Middle frontal gyrus (tissue), 1 donor: ENCODE data around the gene PASK.
A peak's percentile ranks its signal among the peaks of the same experiment; 100 is the strongest.

ENCODE experiments used
- DNase-seq: peaks from one replicate; pipeline ENCODE4 v3.0.0-alpha.2; 2015; ENCODE audit warnings: low spot score; ENCODE audit errors: extremely low spot score

Gene PASK

GRCh38 chr2:241180495-241180894 is 31.2 kb upstream of the PASK start:
- DNase-seq = no peak

- peak; percentile 46 for DNase-seq
Measured at GRCh38 chr2:241179899-241180298, 30.6 kb upstream of the PASK start.

- no peak for DNase-seq
Measured at GRCh38 chr2:241178961-241179360, 29.7 kb upstream of the PASK start.

- no peak for DNase-seq
Measured at GRCh38 chr2:241177526-241178334, 28.5 kb upstream of the PASK start.

GRCh38 chr2:241173557-241173956 is 24.3 kb upstream of the PASK start:
- DNase-seq = no peak

GRCh38 chr2:241168366-241168765 is 19.1 kb upstream of the PASK start:
- DNase-seq = no peak

GRCh38 chr2:241163601-241164118 is 14.4 kb upstream of the PASK start:
- DNase-seq = no peak

- peak; percentile 38 for DNase-seq
Measured at GRCh38 chr2:241161646-241162281, 12.5 kb upstream of the PASK start.

GRCh38 chr2:241160318-241160717 is 11.0 kb upstream of the PASK start:
- no peak for DNase-seq

GRCh38 chr2:241159116-241159515 is 9.8 kb upstream of the PASK start:
- DNase-seq = no peak

GRCh38 chr2:241158546-241158900 is 9.3 kb upstream of the PASK start:
- no peak for DNase-seq

- DNase-seq = no peak
Measured at GRCh38 chr2:241157841-241158545, 8.7 kb upstream of the PASK start.

GRCh38 chr2:241156971-241157441 is 7.7 kb upstream of the PASK start:
- no peak for DNase-seq

- no peak for DNase-seq
Measured at GRCh38 chr2:241155936-241156335, 6.7 kb upstream of the PASK start.

GRCh38 chr2:241154915-241155314 is 5.6 kb upstream of the PASK start:
- peak; percentile 63 for DNase-seq

GRCh38 chr2:241153616-241154015 is 4.3 kb upstream of the PASK start:
- no peak for DNase-seq

- DNase-seq = no peak
Measured at GRCh38 chr2:241151934-241152660, 2.8 kb upstream of the PASK start.

- DNase-seq = no peak
Measured at GRCh38 chr2:241150660-241151530, 1.6 kb upstream of the PASK start.

GRCh38 chr2:241149925-241150659 is 820 bp upstream of the PASK start, which contains the start of gene PPP1R7:
Gene PPP1R7 (plus strand): TSS chr2:241150467. CDS start chr2:241150496, 29 bp downstream.
- peak; percentile 94 for DNase-seq

- DNase-seq = no peak
Measured at GRCh38 chr2:241149675-241149924, 328 bp upstream of the PASK start.
